Fibroblast of lung (primary cell): ENCODE measurements around the gene LINC01488.

Source experiments
- CTCF ChIP-seq, 2 donors: IDR thresholded peaks in 1 of 2; conservative IDR thresholded peaks in 1 of 2; 1 replicate in 1 of 2; 2 replicates in 1 of 2; pipeline ENCODE4 v1.5.1; 2011 to 2012; ENCODE audit warnings: low read length in 2 of 2, control low read depth in 1 of 2, inconsistent platforms in 1 of 2, low read depth in 1 of 2, mild to moderate bottlenecking in 1 of 2
- EZH2 ChIP-seq: IDR thresholded peaks from 2 replicates; pipeline ENCODE4 v1.5.1; 2012; ENCODE audit warnings: low read length, control low read depth, mild to moderate bottlenecking; ENCODE audit errors: missing control alignments

- no peak for TF ChIP-seq CTCF (conservative IDR thresholded peaks at IDR 0.05 in 1 of 2, IDR thresholded peaks at IDR 0.05 in 1 of 2; ENCODE audit: low read depth in 1 of 2, low read length in 2 of 2)
- TF ChIP-seq EZH2 = no peak
Observed at GRCh38 chr11:69487849-69488542, 6.5 kb downstream of the LINC01488 start.
